Mucosa of descending colon (tissue), 3 donors: ENCODE data around the gene ZNF425. TPM values are rescaled to one million over a fixed set of nuclear protein-coding genes. Genes with fewer than 3 reads are reported as not detected.

Experiments
- ATAC-seq: fragments of 200-7000 bp; cut with Tn5 transposase; one replicate; pipeline ENCODE4 v1.9.1; 2020; ENCODE audit warnings: mild to moderate bottlenecking, moderate library complexity
- DNase-seq, 3 donors: peaks; one replicate each; pipeline ENCODE4 v3.0.0-alpha.2; 2020
- H3K36me3 ChIP-seq: fragments of 200-600 bp; one replicate; pipeline ENCODE4 v1.8.0; 2021; ENCODE audit warnings: low read depth, mild to moderate bottlenecking
- H3K4me1 ChIP-seq: fragments of 200-600 bp; one replicate; pipeline ENCODE4 v1.8.0; 2021; ENCODE audit warnings: low read depth, mild to moderate bottlenecking
- H3K4me3 ChIP-seq: fragments of 200-600 bp; one replicate; pipeline ENCODE4 v1.8.0; 2021; ENCODE audit warnings: mild to moderate bottlenecking
- H3K9me3 ChIP-seq: fragments of 200-600 bp; one replicate; pipeline ENCODE4 v1.8.0; 2021; ENCODE audit warnings: mild to moderate bottlenecking
- intact Hi-C, 2 donors: fragments of 100-400 bp; cut with DNase I in 1 of 2; cut with micrococcal nuclease in 1 of 2; formaldehyde crosslinking; loops; one replicate each; pipeline versions ENCODE4 v1.11.0 to v1.11.1; 2022; cut with DNase I, micrococcal nuclease
- total RNA-seq, 3 donors: library from RNA; stranded (reverse); fragmentation: NEBNext Ultra II Directional in 2 of 3; extraction: Animal tissue kit (Norgen Biotek cat#: 25700) in 2 of 3; gene quantifications; one replicate each; pipeline versions ENCODE4 v1.2.1 to v1.2.4, GENCODE V29; 2021 to 2023
- TF ChIP-seq, protein P1 (sequence below): fragments of 200-600 bp; IDR thresholded peaks from one replicate; pipeline ENCODE4 v1.8.0; 2022; ENCODE audit warnings: antibody characterized with exemption, mild to moderate bottlenecking
- donor health status: DM: no; HTN: no; CAD: no; lungs with moderate emphysema.
- donor health status: DM: no; HTN: no; CAD: no.
- donor health status: DM: no; HTN: yes; CAD: no.

Gene ZNF425
- total RNA-seq, 3 donors from 2014 or later: 1.3 to 4.2 (median 1.4) TPM

DNA sequence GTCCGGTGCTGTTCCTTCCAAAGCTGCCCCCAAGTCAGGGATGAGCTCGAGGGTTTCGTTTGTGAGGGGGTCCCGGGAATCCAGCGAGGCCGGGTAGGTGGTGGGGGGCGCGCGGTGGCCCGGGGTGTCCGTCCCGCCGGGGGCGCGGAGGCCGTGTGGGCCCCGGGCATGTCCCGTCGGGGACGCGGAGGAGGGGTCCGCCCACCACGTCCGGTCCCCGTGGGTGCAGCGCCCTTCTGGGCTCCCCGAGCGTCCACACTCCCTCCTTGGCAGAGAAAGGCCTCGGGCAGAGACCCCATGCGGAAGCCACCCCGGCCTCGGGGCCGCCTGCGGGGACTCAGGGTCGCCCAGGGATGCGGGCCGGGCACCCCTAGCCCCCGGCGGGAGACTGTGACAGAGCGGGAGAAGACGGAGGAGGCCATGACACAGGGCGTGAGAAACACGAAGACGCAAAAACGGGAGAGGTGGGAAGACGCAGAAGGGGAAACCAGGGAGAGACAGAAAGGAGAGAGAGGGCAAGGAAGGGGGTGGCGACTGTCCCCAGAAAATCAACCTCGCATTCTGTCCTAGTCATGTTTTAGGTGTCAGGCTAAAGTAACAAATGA lies 640 bp upstream of the ZNF425 start:
- peak overlapping the region; percentile 93 for H3K4me3 ChIP-seq
- H3K4me1 ChIP-seq: peaks cover 14% of the 10 kb centered on the region
- ATAC-seq (peak; percentile 62), DNase-seq (peak; percentile 55 to 79 (median 79))
- peaks cover 10% of the 10 kb centered on the region for H3K9me3 ChIP-seq
- no peaks in the 10 kb centered on the region for H3K36me3 ChIP-seq
- intact Hi-C loops: no loop called here
- TF ChIP-seq, protein P1, sequence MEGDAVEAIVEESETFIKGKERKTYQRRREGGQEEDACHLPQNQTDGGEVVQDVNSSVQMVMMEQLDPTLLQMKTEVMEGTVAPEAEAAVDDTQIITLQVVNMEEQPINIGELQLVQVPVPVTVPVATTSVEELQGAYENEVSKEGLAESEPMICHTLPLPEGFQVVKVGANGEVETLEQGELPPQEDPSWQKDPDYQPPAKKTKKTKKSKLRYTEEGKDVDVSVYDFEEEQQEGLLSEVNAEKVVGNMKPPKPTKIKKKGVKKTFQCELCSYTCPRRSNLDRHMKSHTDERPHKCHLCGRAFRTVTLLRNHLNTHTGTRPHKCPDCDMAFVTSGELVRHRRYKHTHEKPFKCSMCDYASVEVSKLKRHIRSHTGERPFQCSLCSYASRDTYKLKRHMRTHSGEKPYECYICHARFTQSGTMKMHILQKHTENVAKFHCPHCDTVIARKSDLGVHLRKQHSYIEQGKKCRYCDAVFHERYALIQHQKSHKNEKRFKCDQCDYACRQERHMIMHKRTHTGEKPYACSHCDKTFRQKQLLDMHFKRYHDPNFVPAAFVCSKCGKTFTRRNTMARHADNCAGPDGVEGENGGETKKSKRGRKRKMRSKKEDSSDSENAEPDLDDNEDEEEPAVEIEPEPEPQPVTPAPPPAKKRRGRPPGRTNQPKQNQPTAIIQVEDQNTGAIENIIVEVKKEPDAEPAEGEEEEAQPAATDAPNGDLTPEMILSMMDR: no peak

DNA sequence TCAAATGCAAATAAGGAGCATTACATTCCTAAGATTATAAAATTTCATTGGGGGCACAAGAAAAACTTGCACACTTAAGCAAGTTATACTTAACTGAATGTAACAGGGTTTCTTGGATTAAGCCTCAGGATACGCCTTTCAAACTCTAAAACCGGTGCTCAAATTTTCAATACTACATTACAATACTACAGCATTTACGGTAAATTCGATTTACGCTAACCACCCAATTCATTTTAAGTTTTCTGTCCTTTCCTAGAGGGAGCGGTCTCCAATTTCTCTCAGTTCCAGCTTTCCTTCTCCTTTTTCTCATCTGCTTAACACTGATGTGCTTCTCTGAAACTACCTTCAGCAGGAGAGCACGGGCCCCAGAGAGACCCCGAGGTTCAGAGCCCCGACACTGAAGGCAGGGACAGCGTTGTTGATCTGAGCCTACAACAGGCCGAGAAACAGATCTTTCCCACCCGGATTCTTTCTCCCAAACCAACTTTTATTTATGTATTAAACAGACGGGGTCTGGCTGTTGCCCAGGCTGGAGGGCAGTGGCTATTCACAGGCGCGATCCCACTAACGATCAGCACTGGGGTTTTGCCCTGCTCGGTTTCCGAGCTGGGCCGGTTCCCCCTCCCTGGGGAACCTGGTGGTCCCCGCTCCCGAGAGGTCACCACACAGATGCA lies 798 bp downstream of the ZNF425 start:
- Histone ChIP-seq H3K4me1 (peaks cover 14% of the 10 kb centered on the region), H3K9me3 (peaks cover 1% of the 10 kb centered on the region), H3K4me3 (peak overlapping the region; percentile 93), H3K36me3 (no peaks in the 10 kb centered on the region)
- intact Hi-C loops: no loop called here
- ATAC-seq (no peak), DNase-seq (no peak)
- TF ChIP-seq, protein P1: no peak

DNA sequence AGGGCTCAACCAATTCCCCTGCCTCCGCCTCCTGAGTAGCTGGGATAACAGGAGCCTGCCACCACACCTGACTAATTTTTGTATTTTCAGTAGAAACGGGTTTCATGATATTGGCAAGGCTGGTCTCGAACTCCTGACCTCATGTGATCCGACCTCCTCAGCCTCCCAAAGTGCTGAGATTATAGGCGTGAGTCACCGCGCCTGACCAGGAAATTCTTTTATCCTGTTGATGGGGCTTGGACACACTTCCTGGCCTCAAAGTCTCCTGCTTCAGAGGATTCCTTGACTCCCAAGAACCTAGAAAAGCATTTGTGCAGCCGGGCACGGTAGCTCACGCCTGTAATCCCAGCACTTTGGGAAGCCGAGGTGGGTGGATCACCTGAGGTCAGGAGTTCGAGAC lies 16.2 kb downstream of the ZNF425 start:
- Histone ChIP-seq H3K4me1 (no peaks in the 10 kb centered on the region), H3K9me3 (no peaks in the 10 kb centered on the region), H3K4me3 (no peak overlapping the region), H3K36me3 (no peaks in the 10 kb centered on the region)
- DNase-seq: no peak
- TF ChIP-seq, protein P1: no peak
- ATAC-seq: no peak
- intact Hi-C loops: no loop called here

DNA sequence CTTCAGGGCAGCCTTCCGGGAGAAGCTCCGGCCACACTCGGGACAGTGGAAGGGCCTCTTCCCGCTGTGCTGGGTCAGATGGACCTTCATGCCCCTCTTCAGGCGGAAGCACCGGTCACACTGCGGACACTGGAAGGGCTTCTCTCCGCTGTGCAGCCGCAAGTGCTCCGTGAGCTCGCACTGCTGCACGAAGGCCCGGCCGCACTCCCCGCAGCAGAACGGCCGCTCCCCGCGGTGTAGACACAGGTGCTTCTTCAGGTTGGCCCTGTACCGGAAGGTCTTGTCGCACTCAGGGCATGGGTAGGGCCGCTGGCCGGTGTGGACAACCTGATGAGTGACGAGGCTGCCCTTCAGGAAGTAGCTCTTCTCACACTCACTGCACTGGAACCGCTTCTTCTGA lies 21.4 kb downstream of the ZNF425 start:
- no peak for ATAC-seq
- TF ChIP-seq, protein P1: no peak

DNA sequence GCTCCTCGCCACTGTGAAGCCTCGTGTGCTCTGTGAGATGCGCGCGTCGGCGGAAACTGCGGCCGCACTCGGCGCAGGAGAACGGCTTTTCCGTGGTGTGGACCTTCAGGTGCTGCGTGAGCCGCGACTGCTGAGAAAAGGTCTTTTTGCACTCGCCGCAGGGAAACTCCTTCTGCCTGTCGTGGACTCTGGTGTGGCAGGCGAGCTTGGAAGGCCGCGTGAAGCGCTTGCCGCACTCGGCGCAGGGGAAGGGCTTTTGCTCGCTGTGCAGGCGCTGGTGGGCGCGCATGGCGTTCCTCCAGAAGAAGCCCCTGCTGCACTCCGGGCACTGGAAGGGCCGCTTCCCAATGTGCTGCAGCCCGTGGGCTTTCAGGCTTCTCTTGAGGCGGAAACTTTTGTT lies 21.9 kb downstream of the ZNF425 start:
- ATAC-seq (no peak), DNase-seq (no peak)
- TF ChIP-seq, protein P1: no peak
- H3K36me3 ChIP-seq: no peaks in the 10 kb centered on the region
- no peak overlapping the region for H3K4me3 ChIP-seq
- no peaks in the 10 kb centered on the region for H3K9me3 ChIP-seq
- intact Hi-C loops: no loop called here
- no peaks in the 10 kb centered on the region for H3K4me1 ChIP-seq

More for the DNA sequence above, 21.4 kb downstream of the ZNF425 start:
- no peak for DNase-seq
- no peak overlapping the region for H3K4me3 ChIP-seq
- H3K4me1 ChIP-seq: no peaks in the 10 kb centered on the region
- no peaks in the 10 kb centered on the region for H3K9me3 ChIP-seq
- intact Hi-C loops: no loop called here
- H3K36me3 ChIP-seq: no peaks in the 10 kb centered on the region
